K562 treated with DMSO at 1 percent for 48 hours (cell line): Measurements from ENCODE around the gene GRID2. TPM values are rescaled to one million over a fixed set of nuclear protein-coding genes. Genes with fewer than 3 reads are reported as not detected.

Experiments used
- total RNA-seq: library from RNA; unstranded; fragments of 300-600 nt; gene quantifications from 2 replicates; pipeline ENCODE4 v1.2.3, GENCODE V29; 2022; ENCODE audit warnings: low replicate concordance; ENCODE audit errors: extremely low read depth

Gene GRID2
- total RNA-seq, result not detected in 2 replicates

GRCh38 chr4:92303621-92304027, at the start of gene GRID2:
Gene GRID2 (plus strand): TSS chr4:92303966.

